SK-N-MC (cell line): ENCODE data around the gene NAIP.
"Not testable (repeated sequence)": the region's sequence is repeated elsewhere in the genome, so short reads cannot be mapped to it uniquely, and the experiment has no call there.

Source experiments
- EZH2 ChIP-seq: fragments of 200-600 bp; sonication (generic); IDR thresholded peaks from one replicate; pipeline ENCODE4 v1.6.1; 2017; ENCODE audit warnings: antibody characterized with exemption
- POLR2AphosphoS5 ChIP-seq: IDR thresholded peaks from 2 replicates; pipeline ENCODE4 v1.6.1; 2012; ENCODE audit warnings: mild to moderate bottlenecking, low read depth, low read length, borderline replicate concordance

- TF ChIP-seq POLR2AphosphoS5, EZH2: not testable (repeated sequence)
These were observed 93.3 kb downstream of the NAIP start for GRCh38 chr5:70931709-70932368.
